Fibroblast of the conjunctiva (primary cell): ENCODE results near the gene DAPK2.

Experiments used
- DNase-seq: peaks from one replicate; pipeline ENCODE4 v3.0.0-alpha.2; 2010; ENCODE audit warnings: low read depth

Gene DAPK2

GRCh38 chr15:63996794-63997357 lies 49.4 kb downstream of the DAPK2 start:
- DNase-seq, result no peak

GRCh38 chr15:63995789-63996188 lies 50.5 kb downstream of the DAPK2 start:
- DNase-seq, result no peak

- DNase-seq, result no peak
Observed at GRCh38 chr15:63994073-63994600, 52.1 kb downstream of the DAPK2 start.

- DNase-seq, result no peak
Observed at GRCh38 chr15:63992300-63992699, 54.0 kb downstream of the DAPK2 start.

- DNase-seq, result no peak
Observed at GRCh38 chr15:63991706-63992105, 54.6 kb downstream of the DAPK2 start.

GRCh38 chr15:63990454-63990853 lies 55.8 kb downstream of the DAPK2 start:
- no peak for DNase-seq

- no peak for DNase-seq
Observed at GRCh38 chr15:63987796-63988378, 58.4 kb downstream of the DAPK2 start.

- no peak for DNase-seq
Observed at GRCh38 chr15:63986751-63987341, 59.4 kb downstream of the DAPK2 start.

GRCh38 chr15:63986185-63986680 lies 60.1 kb downstream of the DAPK2 start:
- no peak for DNase-seq

GRCh38 chr15:63985221-63986184 lies 60.8 kb downstream of the DAPK2 start:
- no peak for DNase-seq

GRCh38 chr15:63984331-63984730 lies 62.0 kb downstream of the DAPK2 start:
- no peak for DNase-seq

- no peak for DNase-seq
Observed at GRCh38 chr15:63983061-63983711, 63.1 kb downstream of the DAPK2 start.

- DNase-seq, result no peak
Observed at GRCh38 chr15:63982381-63982854, 63.9 kb downstream of the DAPK2 start.

- DNase-seq, result no peak
Observed at GRCh38 chr15:63981596-63982320, 64.5 kb downstream of the DAPK2 start.

- DNase-seq, result no peak
Observed at GRCh38 chr15:63979262-63979793, 67.0 kb downstream of the DAPK2 start.

GRCh38 chr15:63978511-63979261 lies 67.6 kb downstream of the DAPK2 start:
- DNase-seq, result no peak

- DNase-seq, result no peak
Observed at GRCh38 chr15:63977119-63977518, 69.2 kb downstream of the DAPK2 start.

- DNase-seq, result no peak
Observed at GRCh38 chr15:63974021-63974420, 72.3 kb downstream of the DAPK2 start.

GRCh38 chr15:63973212-63974009 lies 72.9 kb downstream of the DAPK2 start:
- no peak for DNase-seq
